K562 (cell line): ENCODE measurements around the gene OR5A2. TPM values are rescaled to one million over a fixed set of nuclear protein-coding genes. Genes with fewer than 3 reads are reported as not detected.

Experiments
- ATAC-seq: fragments of 200-7000 bp; cut with Tn5 transposase; 3 replicates; pipeline ENCODE4 v1.9.1; 2020; ENCODE audit warnings: moderate library complexity
- BruUV-seq: library from RNA; stranded (reverse); fragments of 400-500 nt; replicated peaks from 2 replicates; lab custom pipeline; 2021; lab: Mats Ljungman, UMichigan
- CTCF ChIA-PET: fragments of 300-600 bp; formaldehyde crosslinking; extraction: SDS; loops from one replicate; lab custom pipeline; 2021; ENCODE audit warnings: low intra/inter-chr PET ratio; lab: Yijun Ruan, JAX
- POLR2A ChIA-PET: fragments of 300-600, 350-650 bp; sonication (Branson Sonifier 250); formaldehyde crosslinking; extraction: SDS; loops from one replicate; lab custom pipeline; 2021; ENCODE audit warnings: antibody characterized with exemption, inconsistent platforms; lab: Yijun Ruan, JAX
- DNase-seq, 4 experiments: peaks; one replicate each; pipeline versions ENCODE4 v3.0.0 to v3.0.0-alpha.2; 2011 to 2018; ENCODE audit warnings: low spot score in 3 of 4, mixed read lengths in 3 of 4; ENCODE audit errors: extremely low read depth in 1 of 4
- FAIRE-seq: peaks from 2 replicates; lab custom pipeline; 2011; peaks lifted over from hg19 to GRCh38; lab: Jason Lieb, UNC
- H2AFZ ChIP-seq: 2 replicates; pipeline ENCODE4 v1.6.0; 2011; ENCODE audit warnings: low read depth, low read length, control low read depth, inconsistent platforms
- H3K27ac ChIP-seq: fragments of 200-600 bp; 3 replicates; pipeline ENCODE4 v1.8.0; 2011; ENCODE audit warnings: low read depth, mild to moderate bottlenecking, control low read depth, inconsistent platforms, low read length, moderate library complexity, mixed read lengths; ENCODE audit errors: extremely low read depth
- H3K27me3 ChIP-seq, 2 experiments: fragments of 300-600 bp in 1 of 2; 2 replicates in 1 of 2; 3 replicates in 1 of 2; pipeline versions ENCODE4 v1.6.0 to v1.8.0; 2011; ENCODE audit warnings: inconsistent platforms in 2 of 2, low read length in 2 of 2, mild to moderate bottlenecking in 1 of 2, mixed read lengths in 1 of 2, moderate library complexity in 1 of 2; ENCODE audit not compliant: control insufficient read depth in 2 of 2, insufficient read depth in 2 of 2
- H3K36me3 ChIP-seq: fragments of 300-600 bp; 3 replicates; pipeline ENCODE4 v1.8.0; 2011; ENCODE audit warnings: mild to moderate bottlenecking, low read length, inconsistent platforms; ENCODE audit not compliant: control insufficient read depth, insufficient read depth
- H3K4me1 ChIP-seq, 2 experiments: fragments of 200-600 bp in 1 of 2; replicated peaks in 1 of 2; 2 replicates in 1 of 2; 3 replicates in 1 of 2; pipeline versions ENCODE4 v1.5.1 to v1.8.0; 2011; ENCODE audit warnings: inconsistent platforms in 2 of 2, low read length in 2 of 2, mild to moderate bottlenecking in 1 of 2, mixed read lengths in 1 of 2, moderate library complexity in 1 of 2; ENCODE audit not compliant: control insufficient read depth in 2 of 2, insufficient read depth in 2 of 2
- H3K4me2 ChIP-seq: 2 replicates; pipeline ENCODE4 v1.6.1; 2011; ENCODE audit warnings: low read length, control low read depth, inconsistent platforms, mixed read lengths; ENCODE audit not compliant: insufficient read depth
- H3K4me3 ChIP-seq: fragments of 200-600 bp; sonication (generic), shearing (Covaris generic); 2 replicates; pipeline ENCODE4 v1.5.1; 2016; ENCODE audit warnings: control low read depth, inconsistent platforms
- H3K79me2 ChIP-seq: fragments of 200-600 bp; 3 replicates; pipeline ENCODE4 v1.8.0; 2011; ENCODE audit warnings: low read length, inconsistent platforms; ENCODE audit not compliant: control insufficient read depth, insufficient read depth
- H3K9ac ChIP-seq, 2 experiments: 2 replicates each; pipeline versions ENCODE4 v1.6.0 to v1.6.1; 2011; ENCODE audit warnings: low read depth in 2 of 2, low read length in 2 of 2, control low read depth in 1 of 2, inconsistent platforms in 1 of 2, mild to moderate bottlenecking in 1 of 2, mixed read lengths in 1 of 2; ENCODE audit not compliant: insufficient read depth in 1 of 2
- H3K9me1 ChIP-seq: one replicate; pipeline ENCODE4 v1.6.0; 2011; ENCODE audit warnings: inconsistent platforms, mild to moderate bottlenecking, low read length, moderate library complexity; ENCODE audit not compliant: control insufficient read depth, insufficient read depth
- H3K9me3 ChIP-seq: replicated peaks from 2 replicates; pipeline ENCODE4 v1.5.1; 2011; ENCODE audit warnings: low read depth, low read length, inconsistent platforms; ENCODE audit not compliant: control insufficient read depth, insufficient read depth
- H4K20me1 ChIP-seq: replicated peaks from 2 replicates; pipeline ENCODE4 v1.6.1; 2011; ENCODE audit warnings: low read length, inconsistent platforms, mixed read lengths; ENCODE audit not compliant: control insufficient read depth, insufficient read depth
- CBX5 ChIP-seq: IDR thresholded peaks from 2 replicates; pipeline ENCODE4 v1.6.1; 2014; ENCODE audit warnings: low read depth, borderline replicate concordance
- E4F1 ChIP-seq: fragments of 250-450 bp; sonication (Bioruptor Pico); IDR thresholded peaks from 2 replicates; pipeline ENCODE4 v1.5.0; 2021; ENCODE audit warnings: mild to moderate bottlenecking, borderline replicate concordance
- HDAC1 ChIP-seq, 2 experiments: fragments of 450-650 bp; IDR thresholded peaks; 2 replicates each; pipeline ENCODE4 v1.6.1; 2016 to 2017; ENCODE audit warnings: inconsistent platforms in 1 of 2, mild to moderate bottlenecking in 1 of 2, moderate library complexity in 1 of 2
- HMGXB4 ChIP-seq: sonication (generic); formaldehyde crosslinking; IDR thresholded peaks from 2 replicates; pipeline ENCODE4 v1.8.1; 2023; ENCODE audit warnings: mild to moderate bottlenecking, missing genetic modification reagents
- NEUROD1 ChIP-seq: fragments of 150-350 bp; IDR thresholded peaks from 2 replicates; pipeline ENCODE4 v1.6.1; 2014; ENCODE audit warnings: borderline replicate concordance, low read length, low read depth; ENCODE audit not compliant: partially characterized antibody
- NR2C1 ChIP-seq, 2 experiments: fragments of 450-650 bp; IDR thresholded peaks; 2 replicates each; pipeline ENCODE4 v1.6.1; 2017; ENCODE audit warnings: mild to moderate bottlenecking in 2 of 2, antibody characterized with exemption in 1 of 2, inconsistent platforms in 1 of 2, missing compliant biosample characterization in 1 of 2, missing genetic modification characterization in 1 of 2
- NR2C2 ChIP-seq, 2 experiments: fragments of 200-800 bp in 1 of 2; sonication (Bioruptor generic) in 1 of 2; sonication (generic) in 1 of 2; formaldehyde crosslinking in 1 of 2; IDR thresholded peaks; 2 replicates each; pipeline versions ENCODE4 v1.6.1 to v1.8.0; 2016 to 2022; ENCODE audit warnings: mild to moderate bottlenecking in 1 of 2, missing compliant biosample characterization in 1 of 2, missing genetic modification characterization in 1 of 2, missing genetic modification reagents in 1 of 2
- TFE3 ChIP-seq: fragments of 450-650 bp; formaldehyde crosslinking; IDR thresholded peaks from 2 replicates; pipeline ENCODE4 v1.4.0; 2020; ENCODE audit warnings: mild to moderate bottlenecking, mixed read lengths
- XRCC3 ChIP-seq: fragments of 450-650 bp; IDR thresholded peaks from 2 replicates; pipeline ENCODE4 v1.6.1; 2017; ENCODE audit warnings: mild to moderate bottlenecking, moderate library complexity
- ZNF140 ChIP-seq: fragments of 250-450 bp; sonication (Bioruptor Pico); IDR thresholded peaks from 2 replicates; pipeline ENCODE4 v1.8.0; 2021; ENCODE audit warnings: moderate library complexity, mild to moderate bottlenecking, inconsistent platforms
- ZNF280A ChIP-seq: fragments of 450-650 bp; IDR thresholded peaks from 2 replicates; pipeline ENCODE4 v1.6.1; 2018; ENCODE audit warnings: mild to moderate bottlenecking, low read depth; ENCODE audit not compliant: partially characterized antibody
- ZNF347 ChIP-seq: fragments of 450-650 bp; formaldehyde crosslinking; IDR thresholded peaks from 2 replicates; pipeline ENCODE4 v1.4.0; 2020; ENCODE audit warnings: low read depth, mild to moderate bottlenecking, moderate library complexity
- ZNF780A ChIP-seq: fragments of 250-450 bp; sonication (Bioruptor Pico); IDR thresholded peaks from 2 replicates; pipeline ENCODE4 v1.5.0; 2021; ENCODE audit warnings: mild to moderate bottlenecking
- WGBS: fragments of 100-300 bp; shearing (Covaris generic); methylation state at CpG from one replicate; pipeline ENCODE4 v1.1.6; 2016; ENCODE audit warnings: low coverage, mixed read lengths; ENCODE audit not compliant: insufficient coverage; ENCODE audit errors: missing lambda C conversion rate; 5-methylcytosine and 5-hydroxymethylcytosine counted together
- in situ Hi-C: fragments of 300-500 bp; cut with MboI; formaldehyde crosslinking; loops from 4 replicates; pipeline ENCODE4 v1.15.0; 2018; ENCODE audit warnings: inconsistent platforms, mixed read lengths
- intact Hi-C: fragments of 100-400 bp; cut with micrococcal nuclease; formaldehyde crosslinking; loops from 2 replicates; pipeline ENCODE4 v1.14.2; 2022
- polyA plus RNA-seq, 8 experiments: library from polyadenylated mRNA; depleted of rRNA in 4 of 8; stranded (reverse) in 5 of 8; unstranded in 3 of 8; fragments of >200 nt; fragmentation: Nextera tagmentation in 2 of 8; fragmentation: Illumina TruSeq in 1 of 8; extraction: Ambion mirVana in 2 of 8; extraction: Trizol in 1 of 8; gene quantifications; 2 replicates each; pipeline versions ENCODE4 v1.2.1 to v1.2.3, GENCODE V29; 2011 to 2014; ENCODE audit warnings: inconsistent platforms in 1 of 8, missing spikeins in 1 of 8
- total RNA-seq, 7 experiments: library from RNA; depleted of rRNA in 6 of 7; stranded (reverse); fragments of >200 nt in 6 of 7; fragmentation: Illumina TruSeq in 2 of 7; extraction: Trizol in 2 of 7; gene quantifications; 2 replicates each; pipeline versions ENCODE4 v1.2.1 to v1.2.3, GENCODE V29; 2011 to 2021; ENCODE audit warnings: low replicate concordance in 1 of 7

OR5A2 gene
- total and polyA plus RNA-seq, 9 of the 15 experiments (the other 6 are each of a cell fraction or from before 2014, with no cell fraction given) = not detected

GRCh38 chr11:59463190-59463641 is 37.0 kb upstream of the OR5A2 start (continued):
- no peak for TF ChIP-seq TFE3 (CRISPR knock-in tag)
- no peak for TF ChIP-seq NEUROD1
- no peak for TF ChIP-seq XRCC3
- no peak for TF ChIP-seq NR2C1 (IDR thresholded peaks at IDR 0.05)
- TF ChIP-seq NR2C1 (tag; IDR thresholded peaks at IDR 0.05) = no peak
- no peak for TF ChIP-seq HMGXB4
- TF ChIP-seq, all 486 proteins: peak for 0

GRCh38 chr11:59459916-59460315 is 33.7 kb upstream of the OR5A2 start:
- peaks cover 7 to 11% of the 10 kb centered on the region in 2 experiments for H3K27me3 ChIP-seq
- TF ChIP-seq E4F1 (no peak), NR2C2 (CRISPR knock-in tag; IDR thresholded peaks at IDR 0.05) (no peak), NR2C2 (tag; IDR thresholded peaks at IDR 0.05) (no peak), ZNF780A (no peak), CBX5 (no peak), ZNF280A (no peak), ZNF140 (CRISPR knock-in tag) (no peak), ZNF347 (CRISPR knock-in tag) (no peak), HDAC1 (IDR thresholded peaks at IDR 0.05) (no peak)

More at GRCh38 chr11:59459916-59460315, 33.7 kb upstream of the OR5A2 start:
- H3K9me3 ChIP-seq = no peaks in the 10 kb centered on the region
- ChIA-PET CTCF (no interaction called here), POLR2A (no interaction called here)
- intact Hi-C loops = no loop called here
- no peak overlapping the region for H3K27ac ChIP-seq
- H2AFZ ChIP-seq = no peak overlapping the region
- H3K9ac ChIP-seq = no peak overlapping the region
- H3K79me2 ChIP-seq = no peaks in the 10 kb centered on the region
- in situ Hi-C loops = no loop called here
- 4% methylated on average over 3 of the region's 3 CpGs for WGBS
- no peaks in the 10 kb centered on the region for H3K36me3 ChIP-seq
- H4K20me1 ChIP-seq = no peaks in the 10 kb centered on the region
- DNase-seq (no peak), FAIRE-seq (no peak), ATAC-seq (no peak)
- no peak overlapping the region for H3K4me2 ChIP-seq
- H3K9me1 ChIP-seq = no peaks in the 10 kb centered on the region
- BruUV-seq = no TSS peak
- no peak overlapping the region for H3K4me3 ChIP-seq
- no peaks in the 10 kb centered on the region for H3K4me1 ChIP-seq
